ENCODE results near the gene GALNT18.

Gene GALNT18

DNA sequence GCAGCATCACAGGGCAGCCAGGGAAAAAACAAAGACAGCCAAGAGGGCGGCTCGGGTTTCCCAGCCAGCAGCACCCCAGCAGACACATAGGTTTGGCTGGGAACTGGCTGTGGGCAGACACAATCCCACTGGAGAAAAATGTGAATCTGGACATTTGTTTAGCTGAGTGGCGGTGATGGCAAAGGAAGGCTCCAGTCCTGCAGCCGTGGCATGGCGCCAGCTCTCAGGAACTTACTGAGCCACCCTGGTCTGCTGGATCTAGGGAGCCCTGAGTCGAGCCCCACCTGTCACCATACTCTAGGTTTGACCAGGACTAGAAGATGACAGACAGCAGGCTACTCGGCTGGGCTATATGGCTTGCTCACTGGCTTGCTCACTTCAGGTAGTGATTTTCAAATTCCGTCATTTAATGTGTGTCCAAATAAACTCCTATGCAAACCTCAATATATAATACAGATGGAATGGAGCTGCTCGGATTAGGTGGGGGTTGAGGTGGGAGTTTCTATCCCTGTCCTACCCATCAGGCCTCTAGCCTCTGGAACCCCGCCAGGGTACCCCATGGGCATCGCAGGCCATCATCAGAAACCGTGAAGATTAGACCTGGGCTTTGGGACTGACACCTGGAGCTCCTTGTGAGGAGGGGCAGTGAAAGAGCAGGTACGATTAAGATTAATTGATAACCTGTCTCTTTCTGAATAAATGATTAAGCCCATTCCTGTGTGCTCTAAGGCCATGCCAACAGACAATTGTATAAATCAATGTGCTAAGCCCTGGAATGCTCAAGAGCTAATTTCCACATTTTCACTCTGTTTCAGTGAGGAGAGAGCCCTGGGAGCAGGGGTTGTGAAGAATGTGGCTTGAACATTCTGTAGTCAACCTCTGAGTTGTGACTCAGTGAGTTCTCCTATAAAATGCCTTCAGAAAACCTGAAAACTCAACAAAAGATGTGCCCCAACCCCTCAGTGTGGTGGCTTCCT is 42.5 kb downstream of the GALNT18 start:
- DNase-seq (ENCODE audit: low read depth), result no peak
- TF ChIP-seq, protein P1, sequence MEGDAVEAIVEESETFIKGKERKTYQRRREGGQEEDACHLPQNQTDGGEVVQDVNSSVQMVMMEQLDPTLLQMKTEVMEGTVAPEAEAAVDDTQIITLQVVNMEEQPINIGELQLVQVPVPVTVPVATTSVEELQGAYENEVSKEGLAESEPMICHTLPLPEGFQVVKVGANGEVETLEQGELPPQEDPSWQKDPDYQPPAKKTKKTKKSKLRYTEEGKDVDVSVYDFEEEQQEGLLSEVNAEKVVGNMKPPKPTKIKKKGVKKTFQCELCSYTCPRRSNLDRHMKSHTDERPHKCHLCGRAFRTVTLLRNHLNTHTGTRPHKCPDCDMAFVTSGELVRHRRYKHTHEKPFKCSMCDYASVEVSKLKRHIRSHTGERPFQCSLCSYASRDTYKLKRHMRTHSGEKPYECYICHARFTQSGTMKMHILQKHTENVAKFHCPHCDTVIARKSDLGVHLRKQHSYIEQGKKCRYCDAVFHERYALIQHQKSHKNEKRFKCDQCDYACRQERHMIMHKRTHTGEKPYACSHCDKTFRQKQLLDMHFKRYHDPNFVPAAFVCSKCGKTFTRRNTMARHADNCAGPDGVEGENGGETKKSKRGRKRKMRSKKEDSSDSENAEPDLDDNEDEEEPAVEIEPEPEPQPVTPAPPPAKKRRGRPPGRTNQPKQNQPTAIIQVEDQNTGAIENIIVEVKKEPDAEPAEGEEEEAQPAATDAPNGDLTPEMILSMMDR (IDR thresholded peaks at IDR 0.05; ENCODE audit: insufficient read depth, low read depth, low read length, missing control alignments), result no peak
- no peak overlapping the region for H3K4me3 ChIP-seq (ENCODE audit: low read length)

DNA sequence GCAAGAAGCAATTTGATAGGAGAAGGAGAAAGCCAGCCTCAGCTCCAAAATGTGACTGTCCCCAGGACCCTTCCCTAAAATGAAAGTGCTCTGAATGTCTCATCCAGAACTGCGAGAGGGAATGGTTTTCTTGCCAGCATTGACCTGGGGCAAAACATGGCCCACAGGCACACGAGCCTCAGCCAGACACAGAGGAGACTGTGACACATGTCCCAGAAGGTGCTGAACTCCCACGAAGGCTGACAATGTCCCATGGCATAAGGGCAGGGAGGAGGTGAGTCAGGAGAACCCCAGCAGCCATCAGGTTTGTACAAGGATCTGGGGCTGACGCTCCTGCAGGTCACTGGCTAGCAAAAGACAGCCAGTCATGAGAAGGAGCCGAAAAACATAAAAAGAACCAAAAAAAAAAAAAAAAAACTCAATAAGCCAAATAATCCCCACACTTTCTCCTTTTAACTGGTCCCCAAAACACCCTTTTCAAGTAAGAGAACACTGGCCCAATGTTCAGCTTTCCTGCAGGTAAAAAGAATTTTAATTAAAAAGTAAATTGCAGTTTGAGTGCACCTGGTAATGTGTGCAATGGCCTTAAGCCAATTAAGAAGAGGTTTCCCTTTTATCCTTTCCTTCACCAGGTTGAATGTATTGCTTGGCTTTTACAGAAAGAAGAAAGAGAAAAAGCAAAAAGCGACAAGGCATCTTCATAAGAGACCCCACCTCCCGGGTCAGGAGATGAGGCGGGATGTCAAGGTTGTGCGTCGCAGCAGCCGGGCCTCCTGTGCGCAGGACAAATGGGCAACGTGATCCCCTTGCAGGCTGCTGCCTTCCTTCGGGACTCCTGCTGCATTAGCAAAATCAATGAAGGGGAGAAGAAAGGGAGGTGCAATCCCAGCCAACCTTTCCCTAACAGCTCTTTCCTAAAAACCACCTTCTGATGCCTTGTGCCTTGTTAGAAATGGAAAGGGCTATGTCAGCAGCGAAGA is 43.6 kb downstream of the GALNT18 start:
- TF ChIP-seq, protein P1 (IDR thresholded peaks at IDR 0.05; ENCODE audit: insufficient read depth, low read depth, low read length, missing control alignments), result no peak
- DNase-seq (ENCODE audit: low read depth), result peak; percentile 22

DNA sequence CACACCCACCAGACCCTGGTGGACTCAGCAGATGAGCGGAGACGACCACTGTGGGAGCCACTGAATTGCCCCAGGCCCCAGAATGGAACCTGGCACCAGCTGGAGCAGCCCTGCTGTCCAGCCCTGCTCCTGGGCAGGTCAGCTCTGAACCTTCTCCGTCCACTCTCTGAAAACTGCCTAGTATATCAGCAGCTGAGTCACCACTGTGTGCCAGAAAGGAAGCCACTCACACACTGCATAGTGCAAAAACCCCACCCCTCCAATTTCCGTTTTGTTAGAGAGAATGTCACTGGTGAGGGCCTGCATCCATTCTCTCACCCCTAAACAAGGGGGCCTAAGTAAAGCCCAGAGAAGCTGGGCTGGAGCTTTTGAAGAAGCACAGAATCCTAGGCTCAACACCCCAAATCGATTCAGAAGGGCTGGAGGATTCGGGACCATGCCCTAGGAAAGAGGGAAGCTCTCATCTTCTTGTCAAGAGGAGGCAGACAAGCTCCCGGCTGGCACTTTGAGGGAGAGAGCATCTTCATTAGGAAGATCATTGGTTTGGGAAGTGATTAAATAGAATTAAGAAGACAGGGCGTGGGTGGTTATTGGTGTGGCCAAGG is 44.5 kb downstream of the GALNT18 start:
- TF ChIP-seq, protein P1 (IDR thresholded peaks at IDR 0.05; ENCODE audit: insufficient read depth, low read depth, low read length, missing control alignments), result no peak
- DNase-seq (ENCODE audit: low read depth), result peak; percentile 49
- no peak overlapping the region for H3K4me3 ChIP-seq (ENCODE audit: low read length)

More for the DNA sequence above, 43.6 kb downstream of the GALNT18 start:
- H3K4me3 ChIP-seq (ENCODE audit: low read length), result no peak overlapping the region

- H3K4me3 ChIP-seq (ENCODE audit: low read length), result no peak overlapping the region
- DNase-seq (ENCODE audit: low read depth), result no peak
- TF ChIP-seq, protein P1 (IDR thresholded peaks at IDR 0.05; ENCODE audit: insufficient read depth, low read depth, low read length, missing control alignments), result no peak
Measured at GRCh38 chr11:11574373-11575287, 47.2 kb downstream of the GALNT18 start.

GRCh38 chr11:11572386-11572785 is 49.4 kb downstream of the GALNT18 start:
- DNase-seq (ENCODE audit: low read depth), result peak; percentile 46
- TF ChIP-seq, protein P1 (IDR thresholded peaks at IDR 0.05; ENCODE audit: insufficient read depth, low read depth, low read length, missing control alignments), result no peak
- no peak overlapping the region for H3K4me3 ChIP-seq (ENCODE audit: low read length)

All from epithelial cell of esophagus (primary cell).